Activated CD4-positive, alpha-beta T cell treated with anti-CD3 and anti-CD28 coated beads, Interleukin-2, Interleukin-4, amounts not matched to agents 100 ng/mL and 50 ng/mL, durations not matched to agents 16 hours and 8 hours (primary cell): ENCODE measurements around the gene HBD.
"Not testable (repeated sequence)": the region's sequence is repeated elsewhere in the genome, so short reads cannot be mapped to it uniquely, and the experiment has no call there.

Experiments used
- DNase-seq: peaks from one replicate; pipeline ENCODE4 v3.0.0-alpha.2; 2020; ENCODE audit warnings: low spot score

The HBD gene

GRCh38 chr11:5252919-5253265 is 18.6 kb upstream of the HBD start:
- DNase-seq, result no peak

GRCh38 chr11:5252192-5252918 is 18.1 kb upstream of the HBD start:
- DNase-seq, result no peak

GRCh38 chr11:5251746-5252145 is 17.5 kb upstream of the HBD start:
- no peak for DNase-seq

- no peak for DNase-seq
These were observed 16.4 kb upstream of the HBD start for GRCh38 chr11:5250543-5251204.

- not testable (repeated sequence) for DNase-seq
These were observed 15.6 kb upstream of the HBD start, which contains the start of gene HBG1 for GRCh38 chr11:5249807-5250396. Gene HBG1, minus strand, starts transcription at chr11:5249857. Its CDS starts 53 bp downstream, at chr11:5249804.

GRCh38 chr11:5248498-5248897 is 14.2 kb upstream of the HBD start:
- DNase-seq, result not testable (repeated sequence)

GRCh38 chr11:5247472-5248192 is 13.3 kb upstream of the HBD start:
- DNase-seq, result no peak

GRCh38 chr11:5246772-5247471 is 12.6 kb upstream of the HBD start:
- DNase-seq, result no peak

GRCh38 chr11:5245155-5245554 is 10.9 kb upstream of the HBD start:
- no peak for DNase-seq

- DNase-seq, result no peak
These were observed 9.5 kb upstream of the HBD start for GRCh38 chr11:5243816-5244180.

- DNase-seq, result no peak
These were observed 8.9 kb upstream of the HBD start for GRCh38 chr11:5242933-5243815.

GRCh38 chr11:5242208-5242607 is 7.9 kb upstream of the HBD start:
- DNase-seq, result no peak

- DNase-seq, result no peak
These were observed 7.2 kb upstream of the HBD start for GRCh38 chr11:5241458-5241857.

GRCh38 chr11:5240458-5240857 is 6.2 kb upstream of the HBD start:
- DNase-seq, result no peak

- DNase-seq, result no peak
These were observed 5.8 kb upstream of the HBD start for GRCh38 chr11:5240056-5240455.

GRCh38 chr11:5239046-5239445 is 4.8 kb upstream of the HBD start:
- no peak for DNase-seq

- no peak for DNase-seq
These were observed 4.2 kb upstream of the HBD start for GRCh38 chr11:5238486-5238885.

- no peak for DNase-seq
These were observed 3.1 kb upstream of the HBD start for GRCh38 chr11:5237420-5237819.

- no peak for DNase-seq
These were observed 1.2 kb upstream of the HBD start for GRCh38 chr11:5235364-5236095.

- DNase-seq, result no peak
These were observed 976 bp downstream of the HBD start for GRCh38 chr11:5233307-5233706.

- DNase-seq, result no peak
These were observed 1.5 kb downstream of the HBD start for GRCh38 chr11:5232821-5233220.
